ENCODE measurements around the gene SYT1. TPM values are rescaled to one million over a fixed set of nuclear protein-coding genes. Genes with fewer than 3 reads are reported as not detected.

Gene SYT1
- total RNA-seq, 6 donors from 2014 or later, result 0.52 to 0.67 (median 0.59) TPM; not detected in 3

- no peak overlapping the region for H3K27ac ChIP-seq
- TF ChIP-seq POLR2AphosphoS5 (IDR thresholded peaks at IDR 0.05), result no peak
- TF ChIP-seq EP300 (IDR thresholded peaks at IDR 0.05), result no peak
- no peak for TF ChIP-seq POLR2A (IDR thresholded peaks at IDR 0.05)
- TF ChIP-seq CTCF (IDR thresholded peaks at IDR 0.05), result no peak
- no peaks in the 10 kb centered on the region for H3K36me3 ChIP-seq
- ATAC-seq (ENCODE audit: low FRiP score in 2 of 2), result no peak
- no peaks in the 10 kb centered on the region for H3K4me1 ChIP-seq
- no peak overlapping the region for H3K4me3 ChIP-seq
- 93 to 94% methylated on average over 11 of the region's 11 CpGs for WGBS, 2 donors
- no peaks in the 10 kb centered on the region for H3K27me3 ChIP-seq
- peak in 1 of 2 donors; percentile 48 for DNase-seq
- H3K9me3 ChIP-seq, result no peaks in the 10 kb centered on the region
Measured at GRCh38 chr12:79448816-79449215, 584.2 kb downstream of the SYT1 start.

GRCh38 chr12:79451365-79451764, 586.8 kb downstream of the SYT1 start:
- Histone ChIP-seq H3K4me1 (no peaks in the 10 kb centered on the region), H3K27ac (no peak overlapping the region)

GRCh38 chr12:79451978-79452377, 587.4 kb downstream of the SYT1 start:
- Histone ChIP-seq H3K27ac (no peak overlapping the region), H3K27me3 (no peaks in the 10 kb centered on the region), H3K4me1 (no peaks in the 10 kb centered on the region), H3K4me3 (no peak overlapping the region), H3K36me3 (no peaks in the 10 kb centered on the region), H3K9me3 (no peaks in the 10 kb centered on the region)
- TF ChIP-seq EP300 (IDR thresholded peaks at IDR 0.05), result no peak
- no peak for TF ChIP-seq POLR2A (IDR thresholded peaks at IDR 0.05)
- WGBS, 2 donors, result 78 to 80% methylated on average over 6 of the region's 6 CpGs
- peak; percentile 17 to 66 for ATAC-seq (ENCODE audit: low FRiP score in 2 of 2)
- peak in 1 of 2 donors; percentile 21 for DNase-seq

More at GRCh38 chr12:79451365-79451764, 586.8 kb downstream of the SYT1 start:
- Histone ChIP-seq H3K4me3 (no peak overlapping the region), H3K36me3 (no peaks in the 10 kb centered on the region), H3K27me3 (no peaks in the 10 kb centered on the region), H3K9me3 (no peaks in the 10 kb centered on the region)
- no peak for DNase-seq
- TF ChIP-seq POLR2AphosphoS5 (IDR thresholded peaks at IDR 0.05), result no peak
- no peak for TF ChIP-seq POLR2A (IDR thresholded peaks at IDR 0.05)
- TF ChIP-seq CTCF (IDR thresholded peaks at IDR 0.05), result no peak
- TF ChIP-seq EP300 (IDR thresholded peaks at IDR 0.05), result no peak
- no peak for ATAC-seq (ENCODE audit: low FRiP score in 2 of 2)

- H3K36me3 ChIP-seq, result no peaks in the 10 kb centered on the region
- no peaks in the 10 kb centered on the region for H3K4me1 ChIP-seq
- no peaks in the 10 kb centered on the region for H3K27me3 ChIP-seq
- H3K27ac ChIP-seq, result no peak overlapping the region
- TF ChIP-seq EP300 (IDR thresholded peaks at IDR 0.05) (no peak), POLR2A (IDR thresholded peaks at IDR 0.05) (no peak), CTCF (IDR thresholded peaks at IDR 0.05) (no peak), POLR2AphosphoS5 (IDR thresholded peaks at IDR 0.05) (no peak)
- H3K9me3 ChIP-seq, result no peaks in the 10 kb centered on the region
- WGBS, 2 donors, result 83 to 92% methylated on average over 5 to 6 of the region's 6 CpGs
- no peak overlapping the region for H3K4me3 ChIP-seq
- ATAC-seq (ENCODE audit: low FRiP score in 2 of 2) (no peak), DNase-seq (no peak)
Measured at GRCh38 chr12:79452906-79453305, 588.3 kb downstream of the SYT1 start.

GRCh38 chr12:79453820-79454219, 589.2 kb downstream of the SYT1 start:
- no peak overlapping the region for H3K4me3 ChIP-seq
- no peaks in the 10 kb centered on the region for H3K27me3 ChIP-seq
- no peak for TF ChIP-seq EP300 (IDR thresholded peaks at IDR 0.05)
- no peak for TF ChIP-seq POLR2AphosphoS5 (IDR thresholded peaks at IDR 0.05)
- TF ChIP-seq CTCF (IDR thresholded peaks at IDR 0.05), result no peak
- TF ChIP-seq POLR2A (IDR thresholded peaks at IDR 0.05), result no peak
- H3K27ac ChIP-seq, result no peak overlapping the region
- ATAC-seq (ENCODE audit: low FRiP score in 2 of 2) (no peak), DNase-seq (no peak)
- no peaks in the 10 kb centered on the region for H3K4me1 ChIP-seq
- 72 to 79% methylated on average over 3 of the region's 3 CpGs for WGBS, 2 donors
- no peaks in the 10 kb centered on the region for H3K9me3 ChIP-seq
- H3K36me3 ChIP-seq, result no peaks in the 10 kb centered on the region

Measured in upper lobe of left lung (tissue), 6 donors.